ENCODE measurements around the gene NUDT8.

The NUDT8 gene, protein sequence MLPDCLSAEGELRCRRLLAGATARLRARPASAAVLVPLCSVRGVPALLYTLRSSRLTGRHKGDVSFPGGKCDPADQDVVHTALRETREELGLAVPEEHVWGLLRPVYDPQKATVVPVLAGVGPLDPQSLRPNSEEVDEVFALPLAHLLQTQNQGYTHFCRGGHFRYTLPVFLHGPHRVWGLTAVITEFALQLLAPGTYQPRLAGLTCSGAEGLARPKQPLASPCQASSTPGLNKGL

DNA sequence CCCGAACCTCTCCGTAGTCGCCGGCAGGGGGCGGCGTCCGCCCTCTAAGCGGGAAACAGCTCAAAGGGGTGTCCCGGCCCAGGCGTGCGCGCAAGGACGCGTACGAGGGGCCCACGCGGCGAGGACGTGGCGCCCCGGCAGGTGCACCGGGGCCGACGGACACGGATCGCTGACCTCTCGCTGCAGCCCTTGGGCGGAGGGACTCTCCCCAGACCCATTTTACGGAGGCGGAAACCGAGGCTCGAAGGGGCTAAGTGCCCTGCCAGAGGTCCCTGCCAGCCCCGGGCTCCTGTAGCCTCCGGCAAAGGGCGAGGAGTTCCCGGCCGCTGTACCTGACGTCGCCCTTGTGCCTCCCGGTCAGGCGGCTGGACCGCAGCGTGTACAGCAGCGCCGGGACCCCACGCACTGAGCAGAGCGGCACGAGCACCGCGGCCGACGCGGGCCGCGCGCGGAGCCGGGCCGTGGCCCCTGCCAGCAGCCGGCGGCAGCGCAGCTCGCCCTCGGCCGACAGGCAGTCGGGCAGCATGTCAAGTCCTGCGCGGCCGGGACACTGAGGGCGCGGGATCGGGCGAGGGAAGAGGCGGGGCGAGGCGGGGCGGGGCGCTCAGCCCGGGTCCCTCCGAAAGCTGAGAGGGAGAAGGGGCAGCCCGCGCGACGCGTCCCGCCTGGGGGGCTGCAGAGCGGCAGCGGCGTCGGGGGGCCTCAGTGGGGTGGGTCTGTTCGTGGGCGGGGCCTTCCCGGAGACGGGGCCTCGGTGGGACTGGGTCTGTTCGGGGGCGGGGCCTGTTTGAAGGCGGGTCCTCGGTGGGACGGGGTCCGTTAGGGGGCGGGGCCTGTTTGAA is at the start of gene NUDT8:
Gene NUDT8, minus strand, starts transcription at position 552 of the 842 bp plus-strand sequence. Its CDS starts 26 bp downstream, at position 526.
- TF ChIP-seq, protein P1, sequence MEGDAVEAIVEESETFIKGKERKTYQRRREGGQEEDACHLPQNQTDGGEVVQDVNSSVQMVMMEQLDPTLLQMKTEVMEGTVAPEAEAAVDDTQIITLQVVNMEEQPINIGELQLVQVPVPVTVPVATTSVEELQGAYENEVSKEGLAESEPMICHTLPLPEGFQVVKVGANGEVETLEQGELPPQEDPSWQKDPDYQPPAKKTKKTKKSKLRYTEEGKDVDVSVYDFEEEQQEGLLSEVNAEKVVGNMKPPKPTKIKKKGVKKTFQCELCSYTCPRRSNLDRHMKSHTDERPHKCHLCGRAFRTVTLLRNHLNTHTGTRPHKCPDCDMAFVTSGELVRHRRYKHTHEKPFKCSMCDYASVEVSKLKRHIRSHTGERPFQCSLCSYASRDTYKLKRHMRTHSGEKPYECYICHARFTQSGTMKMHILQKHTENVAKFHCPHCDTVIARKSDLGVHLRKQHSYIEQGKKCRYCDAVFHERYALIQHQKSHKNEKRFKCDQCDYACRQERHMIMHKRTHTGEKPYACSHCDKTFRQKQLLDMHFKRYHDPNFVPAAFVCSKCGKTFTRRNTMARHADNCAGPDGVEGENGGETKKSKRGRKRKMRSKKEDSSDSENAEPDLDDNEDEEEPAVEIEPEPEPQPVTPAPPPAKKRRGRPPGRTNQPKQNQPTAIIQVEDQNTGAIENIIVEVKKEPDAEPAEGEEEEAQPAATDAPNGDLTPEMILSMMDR (IDR thresholded peaks at IDR 0.05; ENCODE audit: borderline replicate concordance, insufficient read depth, low read depth, low read length) = peak; percentile 88
- peak within 1 kb of the TSS; percentile 77 for H3K4me3 ChIP-seq (ENCODE audit: low read depth, low read length)

DNA sequence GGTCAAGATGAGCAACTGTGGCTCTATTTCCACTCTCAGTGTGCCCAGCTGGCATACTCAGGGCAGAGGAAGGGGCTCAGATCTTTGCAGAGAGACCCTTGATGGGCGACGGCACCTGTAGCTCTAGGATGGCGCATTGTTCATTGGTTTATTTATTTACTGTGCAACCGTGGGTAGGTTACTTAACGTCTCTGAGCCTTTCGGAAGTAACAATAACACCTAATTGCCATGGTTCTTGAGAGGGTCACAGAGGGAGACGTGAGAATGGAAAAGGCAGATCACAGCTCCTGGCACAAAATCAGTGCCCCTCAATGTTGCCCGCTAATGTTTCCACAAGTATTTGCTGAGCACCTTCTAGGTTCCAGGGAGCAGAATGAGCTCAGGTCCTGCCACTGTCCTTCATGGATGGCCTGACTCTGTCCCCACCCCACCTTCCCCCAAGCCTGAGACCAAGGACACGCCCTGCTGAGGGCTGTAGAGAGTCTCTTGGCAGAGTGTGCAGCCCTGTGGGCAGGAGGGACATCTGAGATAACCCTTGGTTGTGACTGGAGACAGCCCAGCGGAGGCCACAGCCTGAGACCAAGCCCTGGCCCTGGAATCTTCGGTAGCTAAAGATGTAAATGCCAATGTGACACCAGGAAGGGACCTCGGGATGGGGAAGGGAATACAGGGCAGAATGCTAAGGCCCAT is 45.5 kb upstream of the NUDT8 start:
- TF ChIP-seq, protein P1 (IDR thresholded peaks at IDR 0.05; ENCODE audit: borderline replicate concordance, insufficient read depth, low read depth, low read length) = no peak
- no peak overlapping the region for H3K4me3 ChIP-seq (ENCODE audit: low read depth, low read length)

DNA sequence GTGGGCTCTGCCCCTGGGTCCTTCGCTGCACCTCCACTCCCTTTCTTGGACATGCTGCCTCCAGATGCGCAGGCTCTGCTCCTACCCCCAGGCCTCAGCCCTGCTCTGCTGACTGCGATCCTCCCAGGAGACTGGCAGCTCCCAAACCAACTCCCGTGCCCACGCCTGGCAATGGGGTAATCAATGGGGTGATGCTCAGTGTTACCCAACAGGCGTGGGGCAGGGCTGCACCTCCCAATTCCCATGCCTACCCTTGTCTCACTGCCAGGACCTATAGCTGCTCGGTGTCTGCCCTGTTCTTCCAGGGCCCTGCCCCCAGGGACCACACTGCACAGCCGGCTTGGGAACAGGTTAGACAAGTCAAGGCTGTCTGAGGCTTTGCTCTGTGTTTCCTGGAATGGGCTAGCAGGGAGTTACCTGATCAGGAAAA is 44.7 kb upstream of the NUDT8 start, which contains the start of gene ALDH3B2:
Gene ALDH3B2, minus strand, starts transcription at position 182 of the 430 bp plus-strand sequence. CDS start 7,688 bp downstream, outside the sequence.
- TF ChIP-seq, protein P1 (IDR thresholded peaks at IDR 0.05; ENCODE audit: borderline replicate concordance, insufficient read depth, low read depth, low read length) = no peak
- H3K4me3 ChIP-seq (ENCODE audit: low read depth, low read length) = no peak within 1 kb of the TSS

DNA sequence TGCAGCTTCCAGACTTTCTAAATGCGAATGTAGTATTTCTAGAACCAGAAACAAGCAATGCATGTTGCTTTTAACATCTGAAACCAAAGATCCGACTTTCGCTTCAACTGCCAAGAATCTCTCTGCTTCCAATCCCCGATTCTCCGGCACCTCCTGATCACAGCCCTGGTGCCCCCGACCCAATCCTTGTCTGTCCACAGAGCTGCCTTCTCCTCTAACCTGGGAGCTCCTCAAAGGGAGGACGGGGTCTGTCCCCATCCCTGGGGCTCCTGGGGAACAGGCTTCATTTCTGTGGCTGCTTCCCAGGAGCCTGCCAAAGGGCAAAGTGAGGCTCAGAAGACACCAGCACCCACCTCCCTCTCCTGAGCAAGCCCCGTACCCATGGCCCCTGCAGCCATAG is 44.2 kb upstream of the NUDT8 start:
- H3K4me3 ChIP-seq (ENCODE audit: low read depth, low read length) = no peak overlapping the region
- TF ChIP-seq, protein P1 (IDR thresholded peaks at IDR 0.05; ENCODE audit: borderline replicate concordance, insufficient read depth, low read depth, low read length) = no peak

DNA sequence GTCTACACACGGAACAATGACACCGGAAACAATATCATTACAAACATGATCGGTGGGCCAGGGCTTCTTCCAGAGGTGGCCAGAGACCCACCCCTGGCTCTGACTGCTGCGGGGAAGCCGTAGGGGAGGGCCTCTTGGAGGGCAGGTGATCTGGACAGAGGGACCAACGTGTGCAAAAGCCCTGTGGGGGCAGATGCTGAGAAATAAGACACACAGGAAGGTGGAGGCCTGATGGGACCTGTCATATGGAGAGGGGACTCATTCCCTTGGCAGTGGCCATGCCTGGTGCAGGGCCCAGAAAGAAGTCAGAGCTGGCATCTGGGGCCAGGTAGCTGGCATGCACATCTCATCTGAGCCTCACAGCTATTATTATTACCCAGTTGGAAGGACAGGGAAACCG is 43.6 kb upstream of the NUDT8 start:
- TF ChIP-seq, protein P1 (IDR thresholded peaks at IDR 0.05; ENCODE audit: borderline replicate concordance, insufficient read depth, low read depth, low read length) = no peak
- no peak overlapping the region for H3K4me3 ChIP-seq (ENCODE audit: low read depth, low read length)

DNA sequence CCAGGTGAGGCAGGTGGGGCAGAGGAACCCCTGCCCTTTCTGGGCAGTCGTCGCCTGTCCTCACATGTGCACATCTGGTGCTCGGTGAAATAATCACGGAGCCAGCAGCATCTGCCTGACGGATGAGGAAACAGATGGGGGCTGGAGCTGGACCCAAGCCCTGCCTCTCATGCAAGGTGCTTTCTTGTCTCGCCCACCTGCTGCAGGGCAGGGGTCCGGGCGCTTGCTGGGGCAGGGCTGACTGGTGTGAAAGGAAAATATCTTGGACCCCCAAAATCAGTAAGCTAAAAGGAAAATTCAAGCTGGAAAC is 41.4 kb upstream of the NUDT8 start:
- TF ChIP-seq, protein P1 (IDR thresholded peaks at IDR 0.05; ENCODE audit: borderline replicate concordance, insufficient read depth, low read depth, low read length) = no peak

More for the DNA sequence above, 41.4 kb upstream of the NUDT8 start:
- H3K4me3 ChIP-seq (ENCODE audit: low read depth, low read length) = no peak overlapping the region
